Activated effector memory CD4-positive, alpha-beta T cell treated with anti-CD3 and anti-CD28 coated beads, Interleukin-2, amount 50 U/mL, for 16 hours (primary cell): Measurements from ENCODE around the gene ANKRD2.
A peak's percentile ranks its signal among the peaks of the same experiment; 100 is the strongest.

Source experiments
- DNase-seq: peaks from one replicate; pipeline ENCODE4 v3.0.0-alpha.2; 2020

The ANKRD2 gene

DNA sequence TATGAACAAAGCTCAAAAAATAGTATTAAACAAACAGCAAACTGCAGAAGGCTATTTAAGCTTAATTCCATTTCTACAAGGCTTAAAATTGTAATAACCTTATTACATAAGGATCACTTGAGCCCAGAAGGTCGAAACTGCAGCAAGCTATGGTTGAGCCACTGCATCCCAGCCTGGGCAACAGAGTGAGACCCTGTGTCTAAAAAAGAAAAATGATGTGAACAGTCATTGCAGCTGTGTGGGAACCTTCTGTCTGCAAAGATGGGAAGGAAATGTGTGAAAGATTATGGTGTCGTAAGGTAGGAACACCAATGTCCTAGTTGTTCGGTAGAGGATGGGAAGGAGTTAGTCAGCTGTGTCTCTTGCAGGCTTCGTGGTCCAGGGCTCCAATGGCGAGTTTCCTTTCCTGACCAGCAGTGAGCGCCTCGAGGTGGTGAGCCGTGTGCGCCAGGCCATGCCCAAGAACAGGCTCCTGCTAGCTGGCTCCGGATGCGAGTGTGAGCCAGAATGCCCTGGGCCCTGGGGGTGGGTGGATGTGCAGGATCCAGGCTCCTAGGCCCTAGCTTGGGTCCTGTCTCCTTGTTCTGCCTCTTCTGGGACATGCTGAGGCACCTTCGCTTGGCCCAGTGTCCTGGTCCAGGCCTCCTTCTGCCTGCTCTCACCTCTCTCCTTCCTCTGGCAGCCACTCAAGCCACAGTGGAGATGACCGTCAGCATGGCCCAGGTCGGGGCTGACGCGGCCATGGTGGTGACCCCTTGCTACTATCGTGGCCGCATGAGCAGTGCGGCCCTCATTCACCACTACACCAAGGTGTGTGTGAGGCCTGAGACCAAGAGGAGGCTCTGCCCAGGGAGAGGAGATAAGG, 26.1 kb downstream of the ANKRD2 start:
- DNase-seq: no peak

- no peak for DNase-seq
These were observed 26.7 kb downstream of the ANKRD2 start for GRCh38 chr10:97599272-97599619.

- no peak for DNase-seq
These were observed 28.0 kb downstream of the ANKRD2 start for GRCh38 chr10:97600616-97601015.

GRCh38 chr10:97601268-97602215, 29.0 kb downstream of the ANKRD2 start:
- no peak for DNase-seq

GRCh38 chr10:97607095-97607636, 34.6 kb downstream of the ANKRD2 start:
- no peak for DNase-seq

- no peak for DNase-seq
These were observed 36.5 kb downstream of the ANKRD2 start for GRCh38 chr10:97608991-97609561.

DNA sequence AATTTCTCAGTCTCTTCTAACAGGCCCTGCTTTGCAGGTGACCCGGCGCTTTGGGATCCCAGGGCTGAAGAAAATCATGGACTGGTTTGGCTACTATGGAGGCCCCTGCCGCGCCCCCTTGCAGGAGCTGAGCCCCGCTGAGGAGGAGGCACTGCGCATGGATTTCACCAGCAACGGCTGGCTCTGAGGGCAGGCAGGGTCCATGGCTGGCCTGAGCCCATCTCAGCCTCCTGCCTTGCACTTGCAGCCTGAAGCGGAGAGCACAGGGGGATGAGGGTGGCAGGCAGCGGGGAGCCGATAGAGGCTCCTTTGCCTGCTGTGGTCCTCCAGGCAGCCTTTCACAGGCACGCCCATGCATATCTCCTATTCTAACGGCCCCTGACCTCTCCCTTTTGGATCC, 38.9 kb downstream of the ANKRD2 start:
- DNase-seq: no peak

- DNase-seq: no peak
These were observed 39.8 kb downstream of the ANKRD2 start for GRCh38 chr10:97612386-97612785.

DNA sequence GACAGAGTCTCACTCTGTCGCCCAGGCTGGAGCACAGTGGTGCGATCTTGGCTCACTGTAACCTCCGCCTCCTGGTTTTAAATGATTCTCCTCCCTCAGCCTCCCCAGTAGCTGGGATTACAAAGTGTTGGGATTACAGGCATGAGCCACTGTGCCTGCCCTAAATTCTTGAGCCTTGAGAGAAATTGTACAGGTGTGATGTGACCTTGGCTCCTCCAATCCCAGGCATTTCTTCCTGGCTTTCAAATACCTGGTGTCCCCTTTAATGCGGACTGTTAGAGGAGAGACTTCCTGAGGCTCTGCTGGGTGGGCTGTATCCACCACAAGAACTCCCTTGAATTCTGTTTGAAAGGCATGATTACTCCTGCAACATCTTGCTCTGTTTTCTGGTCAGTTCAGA, 45.7 kb downstream of the ANKRD2 start:
- DNase-seq: no peak

DNA sequence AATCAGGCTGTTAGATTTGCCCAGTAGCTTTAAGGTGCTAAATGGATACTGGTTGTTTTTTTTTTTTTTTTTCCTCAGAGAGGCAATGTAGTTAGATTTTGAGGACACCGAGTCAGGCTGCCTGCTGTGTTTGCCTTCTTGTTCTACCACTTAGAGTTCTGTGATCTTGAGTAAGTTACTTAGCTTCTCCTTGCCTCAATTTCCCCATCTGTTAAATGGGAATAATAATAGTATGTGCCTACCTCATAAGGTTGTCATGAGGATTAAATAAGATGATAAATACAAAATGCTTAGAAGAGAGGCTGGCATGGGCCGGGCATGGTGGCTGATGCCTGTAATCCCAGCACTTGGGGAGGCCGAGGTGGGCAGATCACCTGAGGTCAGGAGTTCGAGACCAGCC, 46.2 kb downstream of the ANKRD2 start:
- no peak for DNase-seq

GRCh38 chr10:97623277-97623676, 50.7 kb downstream of the ANKRD2 start:
- DNase-seq: no peak

DNA sequence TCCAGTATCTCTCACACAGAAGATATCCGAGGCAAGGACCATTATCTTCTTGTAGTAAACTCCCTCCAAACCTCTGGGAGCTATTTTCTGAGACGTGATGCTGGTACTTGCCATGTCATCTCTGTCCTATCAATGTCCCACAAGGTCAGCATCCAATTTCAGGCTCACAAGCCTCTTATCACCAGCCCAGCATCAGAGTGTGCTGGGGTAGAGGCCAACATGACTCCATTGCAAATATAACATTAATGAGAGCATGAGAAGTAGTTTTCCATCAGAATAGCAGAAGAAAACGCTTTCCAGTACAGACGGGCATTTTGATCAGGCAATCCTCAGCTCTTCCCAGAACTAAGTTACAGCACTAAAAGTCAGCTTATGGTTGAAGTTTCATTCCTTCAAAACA, 55.2 kb downstream of the ANKRD2 start:
- no peak for DNase-seq

DNA sequence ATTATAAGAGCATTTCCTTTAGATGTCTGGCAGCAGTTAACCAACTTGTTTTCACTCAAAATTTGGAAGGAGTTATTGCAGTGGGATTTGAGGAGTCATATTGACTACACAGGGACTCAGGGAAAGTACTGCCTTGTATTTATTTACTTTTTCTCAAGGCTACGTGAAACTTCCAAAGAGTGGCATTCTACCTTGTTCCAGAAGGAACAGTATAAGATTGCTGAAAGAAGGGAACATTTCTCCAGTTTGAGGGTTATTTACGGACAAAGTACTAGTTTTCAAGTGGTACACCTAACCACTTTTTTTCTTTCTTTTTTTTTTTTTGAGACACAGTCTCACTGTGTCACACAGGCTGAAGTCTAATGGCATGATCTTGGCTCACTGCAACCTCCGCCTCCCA, 55.6 kb downstream of the ANKRD2 start:
- DNase-seq: no peak

- DNase-seq: no peak
These were observed 56.7 kb downstream of the ANKRD2 start for GRCh38 chr10:97629289-97629688.

GRCh38 chr10:97631098-97631497, 58.5 kb downstream of the ANKRD2 start:
- no peak for DNase-seq

- peak; percentile 96 for DNase-seq
These were observed 60.6 kb downstream of the ANKRD2 start, which contains the start of gene MORN4 for GRCh38 chr10:97632949-97633884. MORN4 (minus strand) TSS chr10:97633500; CDS start chr10:97619653, 13,847 bp downstream.
